ENCODE results near the gene IGSF9B.

IGSF9B gene

GRCh38 chr11:133919330-133920108 lies 37.2 kb downstream of the IGSF9B start:
- DNase-seq (ENCODE audit: low read depth) = no peak

- no peak for DNase-seq (ENCODE audit: low read depth)
Measured at GRCh38 chr11:133918608-133919260, 38.0 kb downstream of the IGSF9B start.

- no peak for DNase-seq (ENCODE audit: low read depth)
Measured at GRCh38 chr11:133917921-133918607, 38.7 kb downstream of the IGSF9B start.

GRCh38 chr11:133916784-133917440 lies 39.9 kb downstream of the IGSF9B start:
- no peak for DNase-seq (ENCODE audit: low read depth)

- no peak for DNase-seq (ENCODE audit: low read depth)
Measured at GRCh38 chr11:133913761-133914160, 43.0 kb downstream of the IGSF9B start.

DNA sequence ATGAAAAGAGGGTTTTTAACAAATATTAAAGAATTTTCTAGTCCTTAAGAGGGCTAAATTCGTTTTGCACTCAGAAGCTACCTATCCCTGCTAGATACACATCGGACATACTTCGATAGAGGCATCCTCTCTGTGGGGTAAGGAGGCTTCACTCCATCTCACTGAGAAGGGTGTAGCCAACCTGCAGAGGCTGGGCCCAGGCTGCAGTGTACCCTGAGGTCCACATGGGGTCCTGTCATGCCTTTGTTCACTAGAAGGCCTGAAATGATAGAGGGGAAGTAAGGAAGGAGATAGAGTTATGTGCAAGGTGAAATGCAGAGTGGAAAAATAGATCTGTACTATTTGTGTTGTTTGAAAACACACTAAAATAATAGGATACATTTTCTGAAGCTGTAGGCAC lies 45.6 kb downstream of the IGSF9B start:
- DNase-seq (ENCODE audit: low read depth) = no peak

DNA sequence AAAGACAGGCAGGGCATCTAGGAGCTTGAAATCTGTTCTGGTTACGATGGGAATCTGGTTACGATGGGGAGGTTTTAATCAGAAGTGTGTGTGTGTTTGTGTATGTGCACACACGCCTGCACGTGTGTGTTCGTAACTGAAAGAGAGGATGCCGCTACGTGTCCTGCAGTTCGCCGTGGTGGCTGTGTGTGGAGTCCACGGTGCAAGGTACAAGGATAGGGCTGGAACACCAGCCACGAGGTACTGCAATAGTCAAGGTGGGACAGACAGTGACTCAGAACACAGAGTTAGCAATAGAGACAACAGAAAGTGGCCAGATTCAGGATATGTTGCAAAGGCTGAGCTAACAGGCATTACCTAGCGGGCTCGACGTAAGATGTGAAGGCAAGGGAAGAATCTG lies 46.7 kb downstream of the IGSF9B start:
- DNase-seq (ENCODE audit: low read depth) = no peak

DNA sequence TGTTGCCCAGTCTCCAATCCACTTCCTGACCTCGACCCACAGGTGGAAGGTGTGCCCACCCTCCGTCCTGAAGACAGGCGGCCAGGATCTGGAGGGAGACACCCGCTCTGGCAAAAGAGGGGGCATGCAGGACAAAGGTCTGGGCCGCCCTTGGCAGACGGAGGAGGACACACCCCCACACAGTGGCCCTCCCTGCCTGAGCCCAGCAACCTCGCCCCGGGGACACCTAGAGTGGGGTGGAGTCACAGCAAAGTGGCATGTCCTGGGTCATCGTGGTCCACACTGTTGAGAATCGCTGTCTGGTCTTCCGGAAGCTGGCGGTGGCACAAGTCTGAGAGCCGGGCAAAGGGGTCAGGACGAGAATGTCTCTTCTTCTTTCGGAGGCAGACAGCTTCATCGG lies 47.9 kb downstream of the IGSF9B start:
- DNase-seq (ENCODE audit: low read depth) = no peak

GRCh38 chr11:133907841-133908241 lies 48.9 kb downstream of the IGSF9B start:
- no peak for DNase-seq (ENCODE audit: low read depth)

- DNase-seq (ENCODE audit: low read depth) = no peak
Measured at GRCh38 chr11:133907216-133907615, 49.6 kb downstream of the IGSF9B start.

DNA sequence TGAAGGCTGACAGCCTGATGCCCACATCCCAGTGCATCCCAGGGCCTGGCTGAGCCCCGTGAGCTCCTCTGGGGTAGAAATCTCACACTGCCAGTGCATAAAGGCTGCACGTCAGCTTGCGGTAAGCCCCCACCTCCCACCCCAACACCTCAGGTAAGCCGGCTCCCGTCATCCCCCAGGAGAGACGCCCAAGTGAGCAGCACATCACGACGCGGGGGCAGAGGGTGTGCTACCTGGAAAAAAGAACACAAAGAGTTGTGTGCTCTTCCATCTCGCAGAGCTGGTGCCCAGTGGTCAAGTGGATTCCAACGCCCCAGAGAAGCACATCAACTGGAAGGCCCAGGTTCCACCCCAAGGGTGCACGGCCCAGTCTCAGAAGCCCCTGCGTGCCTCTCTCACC lies 50.0 kb downstream of the IGSF9B start:
- DNase-seq (ENCODE audit: low read depth) = no peak

GRCh38 chr11:133906241-133906640 lies 50.5 kb downstream of the IGSF9B start:
- no peak for DNase-seq (ENCODE audit: low read depth)

GRCh38 chr11:133905677-133906156 lies 51.1 kb downstream of the IGSF9B start:
- DNase-seq (ENCODE audit: low read depth) = no peak

GRCh38 chr11:133904818-133905515 lies 51.8 kb downstream of the IGSF9B start:
- no peak for DNase-seq (ENCODE audit: low read depth)

- DNase-seq (ENCODE audit: low read depth) = no peak
Measured at GRCh38 chr11:133903875-133904817, 52.6 kb downstream of the IGSF9B start.

DNA sequence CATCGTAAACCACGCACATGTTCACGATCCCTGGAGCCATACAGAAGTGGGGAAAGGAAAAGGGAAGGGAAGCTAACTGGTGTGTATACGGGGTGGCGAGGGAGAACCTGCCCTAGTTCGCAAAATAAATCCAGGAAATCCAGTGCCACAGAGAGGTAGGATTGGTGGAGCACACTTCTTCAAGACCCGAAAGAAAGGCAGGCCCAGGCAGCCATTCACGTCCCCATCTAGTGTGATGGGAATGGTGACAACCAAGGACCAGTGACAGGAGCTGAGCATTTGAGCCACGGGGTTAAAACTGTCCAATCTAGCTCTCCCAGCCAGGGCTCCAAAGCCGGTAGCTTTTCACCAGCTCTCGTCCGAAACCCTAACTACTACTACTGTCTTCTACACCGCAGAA lies 53.7 kb downstream of the IGSF9B start:
- DNase-seq (ENCODE audit: low read depth) = no peak

DNA sequence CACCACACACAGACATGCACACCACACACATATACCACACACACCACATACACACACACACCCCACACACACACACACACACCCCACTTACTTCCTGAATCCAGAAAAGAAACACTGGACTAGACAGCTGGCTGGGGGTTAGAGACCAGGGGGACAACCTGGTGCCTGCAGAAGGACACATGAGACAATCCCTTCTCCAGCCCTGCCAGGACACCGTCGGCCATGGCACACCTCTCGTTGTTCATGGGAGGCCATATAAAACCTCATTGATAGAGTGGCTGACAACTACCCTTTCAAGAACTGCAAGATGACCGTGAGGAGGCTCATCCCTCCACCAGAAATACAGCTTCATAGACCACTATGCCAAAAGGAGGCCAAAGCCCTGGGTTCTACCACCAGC lies 54.3 kb downstream of the IGSF9B start:
- no peak for DNase-seq (ENCODE audit: low read depth)

GRCh38 chr11:133901999-133902398 lies 54.8 kb downstream of the IGSF9B start:
- no peak for DNase-seq (ENCODE audit: low read depth)

DNA sequence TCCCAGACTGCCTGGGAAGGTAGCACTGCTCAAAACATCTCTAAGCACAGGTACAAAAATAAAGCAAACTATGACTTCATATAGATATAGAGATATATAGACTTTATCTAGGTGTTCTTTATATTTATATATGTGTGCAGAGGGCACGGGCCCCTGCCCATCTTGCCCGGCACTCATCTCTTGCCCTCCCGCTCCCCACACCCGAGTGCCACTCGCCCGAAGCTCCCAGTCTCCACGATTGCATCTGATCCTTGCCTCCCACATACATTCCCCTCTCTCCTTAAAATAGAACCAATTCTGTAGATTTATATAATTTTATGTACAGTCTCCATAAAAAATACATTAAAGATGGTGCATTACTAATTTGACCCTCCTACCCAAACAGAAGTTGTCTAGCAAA lies 55.5 kb downstream of the IGSF9B start:
- DNase-seq (ENCODE audit: low read depth) = no peak

All from CMK (cell line).